IMR-90 (cell line): ENCODE data around the gene TIMM29. TPM values are rescaled to one million over a fixed set of nuclear protein-coding genes. Genes with fewer than 3 reads are reported as not detected.

Experiments used
- ATAC-seq: fragments of 200-7000 bp; cut with Tn5 transposase; 2 replicates; pipeline ENCODE4 v1.9.1; 2020; ENCODE audit warnings: low read depth, mild to moderate bottlenecking, moderate library complexity
- BruUV-seq: library from RNA; stranded (reverse); fragments of 400-500 nt; replicated peaks from 2 replicates; lab custom pipeline; 2021; lab: Mats Ljungman, UMichigan
- CTCF ChIA-PET: fragments of 300-600 bp; formaldehyde crosslinking; extraction: SDS; loops from one replicate; lab custom pipeline; 2021; ENCODE audit warnings: antibody characterized with exemption; lab: Yijun Ruan, JAX
- POLR2A ChIA-PET: fragments of 300-600 bp; sonication (Branson Sonifier 250); formaldehyde crosslinking; loops from one replicate; lab custom pipeline; 2022; ENCODE audit warnings: antibody characterized with exemption; ENCODE audit not compliant: unreplicated experiment; lab: Charles Lee
- DNase-seq: peaks from one replicate; pipeline ENCODE4 v3.0.0; 2013
- H2AFZ ChIP-seq: replicated peaks from 2 replicates; pipeline ENCODE3; 2013; ENCODE audit warnings: low read length, mild to moderate bottlenecking; ENCODE audit not compliant: poor library complexity
- H2AK5ac ChIP-seq: 2 replicates; pipeline ENCODE4 v1.6.1; 2013; ENCODE audit warnings: low read depth, low read length, inconsistent platforms
- H2AK9ac ChIP-seq: replicated peaks from 2 replicates; pipeline ENCODE3; 2013; ENCODE audit warnings: mild to moderate bottlenecking, low read depth, low read length, moderate library complexity; ENCODE audit not compliant: poor library complexity
- H2BK120ac ChIP-seq: 2 replicates; pipeline ENCODE4 v1.6.1; 2013; ENCODE audit warnings: low read depth, low read length, inconsistent platforms
- H2BK15ac ChIP-seq: 3 replicates; pipeline ENCODE4 v1.6.1; 2013; ENCODE audit warnings: low read depth, low read length, inconsistent platforms
- H2BK20ac ChIP-seq: 2 replicates; pipeline ENCODE4 v1.6.1; 2013; ENCODE audit warnings: low read depth, mild to moderate bottlenecking, inconsistent platforms, low read length, moderate library complexity
- H2BK5ac ChIP-seq: 2 replicates; pipeline ENCODE4 v1.6.1; 2013; ENCODE audit warnings: mild to moderate bottlenecking, low read depth, low read length, inconsistent platforms; ENCODE audit not compliant: poor library complexity, severe bottlenecking
- H3K14ac ChIP-seq: replicated peaks from 2 replicates; pipeline ENCODE4 v1.6.1; 2013; ENCODE audit warnings: low read depth, low read length, inconsistent platforms
- H3K18ac ChIP-seq: 2 replicates; pipeline ENCODE4 v1.6.1; 2013; ENCODE audit warnings: low read depth, low read length, control low read depth
- H3K23ac ChIP-seq: 2 replicates; pipeline ENCODE4 v1.6.1; 2013; ENCODE audit warnings: low read depth, low read length, inconsistent platforms
- H3K27ac ChIP-seq: 2 replicates; pipeline ENCODE4 v1.5.1; 2013; ENCODE audit warnings: mild to moderate bottlenecking, control low read depth, low read length; ENCODE audit not compliant: insufficient read depth
- H3K27me3 ChIP-seq: 2 replicates; pipeline ENCODE4 v1.6.1; 2013; ENCODE audit warnings: low read length; ENCODE audit not compliant: control insufficient read depth, insufficient read depth
- H3K36me3 ChIP-seq: 2 replicates; pipeline ENCODE4 v1.6.1; 2013; ENCODE audit warnings: low read length, mixed read lengths; ENCODE audit not compliant: control insufficient read depth, insufficient read depth
- H3K4ac ChIP-seq: 2 replicates; pipeline ENCODE4 v1.6.1; 2013; ENCODE audit warnings: low read depth, low read length, inconsistent platforms
- H3K4me1 ChIP-seq: 2 replicates; pipeline ENCODE4 v1.6.1; 2013; ENCODE audit warnings: low read length, mixed read lengths; ENCODE audit not compliant: control insufficient read depth, insufficient read depth
- H3K4me2 ChIP-seq: 2 replicates; pipeline ENCODE4 v1.6.1; 2013; ENCODE audit warnings: low read depth, mild to moderate bottlenecking, control low read depth, low read length, moderate library complexity
- H3K4me3 ChIP-seq: 2 replicates; pipeline ENCODE4 v1.5.1; 2013; ENCODE audit warnings: low read depth, mild to moderate bottlenecking, control low read depth, low read length, moderate library complexity; ENCODE audit not compliant: insufficient read depth
- H3K56ac ChIP-seq: 2 replicates; pipeline ENCODE4 v1.6.1; 2013; ENCODE audit warnings: low read length, inconsistent platforms; ENCODE audit not compliant: insufficient read depth; ENCODE audit errors: extremely low read depth
- H3K79me1 ChIP-seq, 2 experiments: 2 replicates each; pipeline ENCODE4 v1.6.1; 2013; ENCODE audit warnings: low read length in 2 of 2, inconsistent platforms in 1 of 2, low read depth in 1 of 2
- H3K9ac ChIP-seq: 2 replicates; pipeline ENCODE4 v1.6.1; 2013; ENCODE audit warnings: low read depth, low read length, control low read depth
- H3K9me1 ChIP-seq: 2 replicates; pipeline ENCODE4 v1.6.1; 2013; ENCODE audit warnings: low read length, inconsistent platforms; ENCODE audit not compliant: insufficient read depth
- H3K9me3 ChIP-seq: 2 replicates; pipeline ENCODE4 v1.6.1; 2013; ENCODE audit warnings: low read length; ENCODE audit not compliant: control insufficient read depth, insufficient read depth
- H4K20me1 ChIP-seq: 2 replicates; pipeline ENCODE4 v1.6.1; 2013; ENCODE audit warnings: low read length, inconsistent platforms; ENCODE audit not compliant: insufficient read depth
- H4K5ac ChIP-seq: 2 replicates; pipeline ENCODE4 v1.6.1; 2013; ENCODE audit warnings: mild to moderate bottlenecking, low read depth, low read length, control low read depth
- H4K8ac ChIP-seq, 2 experiments: 2 replicates each; pipeline ENCODE4 v1.6.1; 2013; ENCODE audit warnings: low read depth in 2 of 2, low read length in 2 of 2, control low read depth in 1 of 2, inconsistent platforms in 1 of 2
- H4K91ac ChIP-seq: 2 replicates; pipeline ENCODE4 v1.6.1; 2013; ENCODE audit warnings: low read depth, low read length, inconsistent platforms; ENCODE audit not compliant: insufficient read depth
- BHLHE40 ChIP-seq: fragments of 150-350 bp; IDR thresholded peaks from 2 replicates; pipeline ENCODE4 v1.6.1; 2016; ENCODE audit warnings: mild to moderate bottlenecking, low read depth, low read length
- RAD21 ChIP-seq: IDR thresholded peaks from 2 replicates; pipeline ENCODE4 v1.6.1; 2012; ENCODE audit warnings: low read length, improper control_type of control experiment
- RCOR1 ChIP-seq: IDR thresholded peaks from 2 replicates; pipeline ENCODE4 v1.6.1; 2012; ENCODE audit warnings: mild to moderate bottlenecking, low read length, improper control_type of control experiment; ENCODE audit not compliant: insufficient replicate concordance
- WGBS, 2 experiments: methylation state at CpG; one replicate each; pipeline versions ENCODE4 v1.1.5 to v1.1.7; 2013; ENCODE audit warnings: missing lambda C conversion rate in 2 of 2; ENCODE audit not compliant: insufficient read length in 1 of 2; ENCODE audit errors: extremely low coverage in 2 of 2; 5-methylcytosine and 5-hydroxymethylcytosine counted together
- dilution Hi-C: fragments of 300-500 bp; cut with HindIII; formaldehyde crosslinking; loops from one replicate; pipeline ENCODE4 v1.14.3; 2018; ENCODE audit warnings: low sequenced_read_pairs; ENCODE audit not compliant: unreplicated experiment
- in situ Hi-C: fragments of 300-500 bp; cut with MboI; formaldehyde crosslinking; loops from 3 replicates; pipeline ENCODE4 v1.14.3; 2019; ENCODE audit warnings: low sequenced_read_pairs, inconsistent platforms, mixed read lengths
- intact Hi-C: fragments of 100-400 bp; cut with micrococcal nuclease; formaldehyde crosslinking; loops from 2 replicates; pipeline ENCODE4 v1.10.0; 2022
- polyA plus RNA-seq, 3 experiments: library from polyadenylated mRNA; depleted of rRNA; stranded (reverse); fragments of >200 nt; gene quantifications; 2 replicates each; pipeline ENCODE4 v1.2.3, GENCODE V29; 2012; ENCODE audit warnings: low replicate concordance in 1 of 3
- total RNA-seq: library from RNA; depleted of rRNA; stranded (reverse); fragments of >200 nt; gene quantifications from 2 replicates; pipeline ENCODE4 v1.2.3, GENCODE V29; 2012
- TF ChIP-seq, protein P1 (sequence below): fragments of 150-350 bp; IDR thresholded peaks from 2 replicates; pipeline ENCODE4 v1.6.1; 2016; ENCODE audit warnings: low read depth, mild to moderate bottlenecking, low read length, moderate library complexity, borderline replicate concordance

TIMM29 gene
- total and polyA plus RNA-seq, 2 of the 4 experiments (the other 2 are of a cell fraction): 9.3 to 13.4 TPM

DNA sequence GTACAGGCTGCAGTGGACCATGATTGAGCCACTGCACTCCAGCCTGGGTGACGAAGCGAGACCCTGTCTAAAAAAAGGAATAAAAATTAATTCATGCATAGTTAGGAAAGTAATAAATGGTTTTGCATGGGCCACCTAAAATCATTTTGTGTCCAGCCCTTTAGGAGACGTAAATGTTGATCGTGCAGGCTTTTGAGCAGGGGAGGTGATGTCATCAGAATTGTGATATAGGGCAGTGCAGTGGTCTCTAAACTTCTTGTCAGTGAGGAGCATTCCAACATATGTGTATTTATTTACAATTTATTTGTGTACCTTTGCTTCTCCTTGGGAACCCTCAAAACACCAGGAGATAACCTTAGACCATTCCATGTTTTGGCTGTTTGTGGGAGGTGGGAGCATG is 35.3 kb downstream of the TIMM29 start:
- ATAC-seq (no peak), DNase-seq (no peak)
- H3K27me3 ChIP-seq: no peaks in the 10 kb centered on the region
- peaks cover 9% of the 10 kb centered on the region for H3K4me1 ChIP-seq
- TF ChIP-seq RCOR1 (no peak), BHLHE40 (no peak), RAD21 (no peak)
- TF ChIP-seq, protein P1, sequence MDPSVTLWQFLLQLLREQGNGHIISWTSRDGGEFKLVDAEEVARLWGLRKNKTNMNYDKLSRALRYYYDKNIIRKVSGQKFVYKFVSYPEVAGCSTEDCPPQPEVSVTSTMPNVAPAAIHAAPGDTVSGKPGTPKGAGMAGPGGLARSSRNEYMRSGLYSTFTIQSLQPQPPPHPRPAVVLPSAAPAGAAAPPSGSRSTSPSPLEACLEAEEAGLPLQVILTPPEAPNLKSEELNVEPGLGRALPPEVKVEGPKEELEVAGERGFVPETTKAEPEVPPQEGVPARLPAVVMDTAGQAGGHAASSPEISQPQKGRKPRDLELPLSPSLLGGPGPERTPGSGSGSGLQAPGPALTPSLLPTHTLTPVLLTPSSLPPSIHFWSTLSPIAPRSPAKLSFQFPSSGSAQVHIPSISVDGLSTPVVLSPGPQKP: no peak
- no peak overlapping the region for H2BK15ac ChIP-seq
- no peak overlapping the region for H3K4me3 ChIP-seq
- H3K27ac ChIP-seq: no peak overlapping the region
- no peak overlapping the region for H4K5ac ChIP-seq
- ChIA-PET CTCF (no interaction called here), POLR2A (interaction anchor here (0.6 kb wide), 1 partner anchor 29 kb away, joined by 4 read pairs; no protein-coding TSS in a partner anchor)
- H3K56ac ChIP-seq: no peak overlapping the region
- no peak overlapping the region for H3K14ac ChIP-seq
- H3K9me3 ChIP-seq: no peaks in the 10 kb centered on the region
- BruUV-seq: no TSS peak
- intact Hi-C loops (no loop called here), dilution Hi-C loops (no loop called here), in situ Hi-C loops (no loop called here)
- H3K36me3 ChIP-seq: no peaks in the 10 kb centered on the region
- H3K4ac ChIP-seq: no peak overlapping the region
- H4K20me1 ChIP-seq: peaks cover 58% of the 10 kb centered on the region
- peaks cover 4 to 60% of the 10 kb centered on the region in 2 experiments; a peak in 3 of 4 replicates for H3K79me1 ChIP-seq
- no peak overlapping the region for H3K4me2 ChIP-seq
- no peak overlapping the region for H2AK5ac ChIP-seq
- no peak overlapping the region for H2BK5ac ChIP-seq
- no peak overlapping the region for H3K23ac ChIP-seq
- H3K18ac ChIP-seq: no peak overlapping the region
- H2AK9ac ChIP-seq: no peak overlapping the region
- no peak overlapping the region for H2AFZ ChIP-seq
- no peak overlapping the region for H4K8ac ChIP-seq
- WGBS, 2 experiments: no CpG with 5 or more reads among the region's 4 CpGs
- H2BK20ac ChIP-seq: no peak overlapping the region
- H3K9ac ChIP-seq: no peak overlapping the region
- no peak overlapping the region for H2BK120ac ChIP-seq
- no peak overlapping the region for H4K91ac ChIP-seq
- H3K9me1 ChIP-seq: peaks cover 25% of the 10 kb centered on the region
